Fibroblast of skin of back (primary cell): ENCODE data around the gene ETV2. TPM values are rescaled to one million over a fixed set of nuclear protein-coding genes. Genes with fewer than 3 reads are reported as not detected.
A peak's percentile ranks its signal among the peaks of the same experiment; 100 is the strongest.
"Not testable (repeated sequence)": the region's sequence is repeated elsewhere in the genome, so short reads cannot be mapped to it uniquely, and the experiment has no call there.

ENCODE experiments used
- DNase-seq: peaks from one replicate; pipeline ENCODE4 v3.0.0-alpha.2; 2013
- polyA plus RNA-seq, 2 experiments: library from polyadenylated mRNA; unstranded; fragments of 120-200 nt; gene quantifications; one replicate each; pipeline ENCODE4 v1.2.1, GENCODE V29; 2013; ENCODE audit not compliant: insufficient read length in 2 of 2

The ETV2 gene, protein sequence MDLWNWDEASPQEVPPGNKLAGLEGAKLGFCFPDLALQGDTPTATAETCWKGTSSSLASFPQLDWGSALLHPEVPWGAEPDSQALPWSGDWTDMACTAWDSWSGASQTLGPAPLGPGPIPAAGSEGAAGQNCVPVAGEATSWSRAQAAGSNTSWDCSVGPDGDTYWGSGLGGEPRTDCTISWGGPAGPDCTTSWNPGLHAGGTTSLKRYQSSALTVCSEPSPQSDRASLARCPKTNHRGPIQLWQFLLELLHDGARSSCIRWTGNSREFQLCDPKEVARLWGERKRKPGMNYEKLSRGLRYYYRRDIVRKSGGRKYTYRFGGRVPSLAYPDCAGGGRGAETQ
- polyA plus RNA-seq (2013, experiment 1 of 2; ENCODE audit: insufficient read length): 2.6 TPM
- 1.2 TPM for polyA plus RNA-seq (2013, experiment 2 of 2; ENCODE audit: insufficient read length)

- DNase-seq: peak; percentile 23
Measured at GRCh38 chr19:35641515-35642151, at the start of gene ETV2. TSS of gene ETV2 (plus strand) at chr19:35641745. CDS start at chr19:35642461, 716 bp downstream.

DNA sequence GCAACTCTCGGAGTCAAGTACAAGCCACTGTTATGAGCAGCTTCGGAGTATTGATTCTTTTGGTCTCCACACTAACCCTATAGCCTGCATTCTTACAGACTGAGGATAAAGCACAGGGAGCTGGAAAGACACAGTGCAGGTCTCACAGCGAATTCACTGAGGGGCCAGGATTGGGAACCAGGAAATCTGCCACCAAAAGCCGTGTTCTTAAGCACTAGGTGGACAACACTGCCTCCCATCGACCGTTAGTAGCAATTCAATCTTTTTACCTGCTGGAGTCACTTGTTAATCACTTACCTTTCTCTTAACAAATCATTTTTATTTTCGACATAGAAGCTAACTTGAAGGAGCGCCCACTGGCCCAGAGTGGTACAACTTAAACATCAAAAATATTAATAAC, 49.3 kb upstream of the ETV2 start:
- no peak for DNase-seq

DNA sequence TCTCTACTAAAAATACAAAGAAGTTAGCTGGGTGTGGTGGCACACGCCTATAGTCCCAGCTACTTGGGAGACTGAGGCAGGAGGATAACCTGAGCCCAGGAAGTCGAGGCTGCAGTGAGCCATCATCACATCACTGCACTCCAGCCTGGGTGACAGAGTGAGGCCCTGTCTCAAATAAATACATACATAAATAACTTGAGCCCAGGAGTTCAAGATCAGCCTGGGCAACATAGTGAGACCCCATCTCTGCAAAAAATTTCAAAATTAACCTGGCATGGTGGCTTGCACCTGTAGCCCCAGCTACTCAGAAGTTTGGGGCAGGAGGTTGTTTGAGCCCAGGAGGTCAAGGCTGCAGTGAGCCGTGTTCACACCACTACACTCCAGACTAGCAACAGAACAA, 46.5 kb upstream of the ETV2 start:
- DNase-seq: not testable (repeated sequence)

DNA sequence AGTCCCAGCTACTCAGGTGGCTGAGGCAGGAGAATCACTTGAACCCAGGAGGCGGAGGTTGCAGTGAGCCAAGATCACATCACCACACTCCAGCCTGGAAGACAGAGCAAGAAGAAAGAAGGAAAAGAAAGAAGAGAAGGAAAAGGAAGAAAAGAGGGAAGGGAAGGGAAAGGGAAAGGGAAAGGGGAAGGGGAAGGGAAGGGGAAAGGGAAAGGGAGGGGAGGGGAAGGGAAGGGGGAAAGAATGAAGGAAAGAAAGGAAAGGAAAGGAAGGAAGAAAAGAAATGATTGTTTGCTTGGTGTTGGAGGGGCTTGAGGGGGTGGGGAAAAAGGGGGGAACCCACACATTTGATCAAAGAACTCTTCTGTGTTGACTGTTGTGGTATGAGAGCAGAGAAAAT, 45.6 kb upstream of the ETV2 start:
- no peak for DNase-seq

DNA sequence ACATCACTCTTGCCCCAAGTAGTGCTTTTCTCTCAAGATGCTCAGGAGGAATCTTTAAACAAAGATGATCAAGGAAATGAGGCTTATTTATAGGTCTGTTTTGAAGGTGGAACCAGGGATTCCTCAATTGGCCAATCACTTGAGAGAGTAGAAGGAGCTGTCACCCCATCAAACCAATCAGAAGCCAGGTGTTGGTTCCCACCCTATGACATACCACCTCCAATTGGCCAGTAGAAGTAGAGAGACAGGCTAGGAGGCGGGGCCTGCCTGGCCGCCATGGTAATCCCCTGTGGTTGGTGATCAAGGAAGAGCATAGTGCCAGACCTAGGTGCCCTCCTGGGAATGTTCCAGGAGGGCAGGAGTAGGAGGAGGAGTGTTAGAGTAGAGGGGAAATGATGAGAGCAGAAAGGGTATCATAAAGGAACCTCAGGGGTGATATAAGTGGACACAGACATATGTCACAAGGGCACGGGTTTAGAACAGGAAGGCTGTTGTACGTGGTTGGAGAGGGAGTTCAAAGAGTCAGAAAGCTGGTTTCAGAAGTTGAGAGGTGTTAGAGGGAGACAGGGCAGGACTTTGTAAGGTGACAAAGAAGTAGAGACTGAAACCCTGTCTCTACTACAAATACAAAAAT, 45.1 kb upstream of the ETV2 start:
- DNase-seq: no peak

DNA sequence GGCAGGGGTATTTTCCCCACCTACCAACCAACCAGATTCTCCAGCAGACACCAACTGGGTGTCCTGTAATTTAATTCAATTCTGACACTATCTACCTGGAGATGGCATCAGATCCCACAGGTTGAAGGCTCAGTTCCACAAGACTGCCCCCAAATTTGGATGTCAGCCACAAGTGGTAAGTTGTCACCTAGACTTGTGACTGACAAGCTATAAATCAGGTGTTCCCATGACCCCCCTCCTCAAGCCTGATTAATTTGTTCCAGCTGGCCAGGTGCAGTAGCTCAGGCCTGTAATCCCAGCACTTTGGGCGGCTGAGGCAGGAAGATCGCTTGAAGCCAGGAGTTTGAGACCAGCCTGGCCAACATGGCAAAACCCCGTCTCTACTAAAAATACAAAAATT, 39.6 kb upstream of the ETV2 start:
- DNase-seq: no peak

- not testable (repeated sequence) for DNase-seq
Measured at GRCh38 chr19:35604436-35604835, 37.1 kb upstream of the ETV2 start.

- not testable (repeated sequence) for DNase-seq
Measured at GRCh38 chr19:35607170-35607569, 34.4 kb upstream of the ETV2 start.

- no peak for DNase-seq
Measured at GRCh38 chr19:35607661-35608060, 33.9 kb upstream of the ETV2 start.

GRCh38 chr19:35608251-35608650, 33.3 kb upstream of the ETV2 start:
- no peak for DNase-seq

DNA sequence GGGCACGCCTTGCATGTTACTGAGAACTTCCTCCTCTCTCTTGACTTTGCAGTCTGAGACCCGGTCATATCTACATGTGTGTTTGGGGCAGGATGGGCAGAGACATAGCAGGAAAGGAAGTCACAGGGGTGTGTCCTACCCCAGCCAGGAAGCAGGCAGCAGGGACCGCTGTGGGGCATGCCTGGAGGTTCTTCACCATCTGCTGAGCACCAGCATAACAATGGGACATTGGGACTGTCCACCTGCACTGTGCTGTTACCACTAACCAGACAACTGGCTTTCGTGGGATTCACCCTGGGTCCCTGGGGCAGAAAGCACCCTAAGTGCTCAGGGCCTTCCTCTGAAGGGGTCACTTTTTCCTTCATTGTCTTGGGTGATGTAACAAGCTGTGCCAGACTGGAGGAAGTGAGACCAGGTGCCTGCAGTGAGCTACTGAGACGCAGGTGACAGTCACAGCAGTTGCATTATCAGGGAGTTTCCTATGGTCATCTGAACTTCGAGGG, 31.6 kb upstream of the ETV2 start:
- no peak for DNase-seq

DNA sequence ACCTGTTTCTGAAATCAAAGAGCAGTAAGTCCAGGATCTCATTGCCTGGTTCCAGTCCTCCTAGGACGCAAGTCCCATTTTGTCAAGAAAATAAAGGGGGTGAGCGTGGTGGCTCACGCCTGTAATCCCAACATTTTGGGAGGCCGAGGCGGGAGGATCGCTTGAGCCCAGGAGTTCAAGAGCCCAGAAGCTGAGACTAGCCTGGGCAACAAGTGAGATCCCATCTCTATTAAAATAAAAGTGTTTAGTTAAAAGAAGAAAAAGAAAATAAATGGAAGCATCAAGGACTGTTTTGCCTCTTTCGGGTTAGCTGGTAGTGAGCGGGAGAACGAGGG, 29.4 kb upstream of the ETV2 start:
- DNase-seq: no peak

DNA sequence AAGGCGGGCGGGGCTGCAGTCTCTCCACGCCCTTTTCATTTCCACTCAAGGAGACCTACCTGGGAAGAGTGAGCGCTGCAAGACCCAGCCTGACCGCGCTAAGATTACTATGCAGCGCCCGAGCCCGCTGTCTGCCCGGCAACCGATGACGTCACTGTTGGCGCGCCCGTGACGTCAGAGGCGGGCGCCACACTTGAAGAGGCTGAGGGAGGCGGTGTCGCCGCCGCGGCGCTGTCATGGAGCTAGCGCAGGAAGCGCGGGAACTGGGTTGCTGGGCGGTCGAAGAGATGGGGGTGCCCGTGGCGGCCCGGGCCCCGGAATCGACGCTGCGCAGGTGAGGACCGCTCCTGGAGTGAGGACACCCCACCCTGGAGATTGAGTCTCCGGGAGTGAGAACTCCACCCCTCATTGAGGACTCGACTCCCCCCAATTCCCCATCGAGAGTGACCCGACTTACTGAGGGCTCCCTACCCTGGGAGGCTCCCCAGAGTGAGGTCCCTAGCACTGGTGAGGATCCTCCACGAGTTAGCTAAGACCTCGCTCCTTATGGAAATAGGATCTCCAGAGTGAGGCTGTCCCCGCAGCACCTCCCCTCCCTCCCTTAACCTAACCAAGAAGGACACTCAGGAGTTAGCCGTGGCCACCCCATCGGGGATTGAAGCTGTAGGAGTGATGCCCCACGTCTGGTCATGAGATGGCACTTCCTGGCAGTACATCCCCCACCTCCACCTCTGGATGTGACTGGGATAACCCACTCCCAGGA, 28.8 kb upstream of the ETV2 start, which contains the start of gene HAUS5:
TSS of gene HAUS5 (plus strand) at position 177 of the 763 bp plus-strand sequence. CDS start at position 237, 60 bp downstream.
- peak; percentile 90 for DNase-seq

DNA sequence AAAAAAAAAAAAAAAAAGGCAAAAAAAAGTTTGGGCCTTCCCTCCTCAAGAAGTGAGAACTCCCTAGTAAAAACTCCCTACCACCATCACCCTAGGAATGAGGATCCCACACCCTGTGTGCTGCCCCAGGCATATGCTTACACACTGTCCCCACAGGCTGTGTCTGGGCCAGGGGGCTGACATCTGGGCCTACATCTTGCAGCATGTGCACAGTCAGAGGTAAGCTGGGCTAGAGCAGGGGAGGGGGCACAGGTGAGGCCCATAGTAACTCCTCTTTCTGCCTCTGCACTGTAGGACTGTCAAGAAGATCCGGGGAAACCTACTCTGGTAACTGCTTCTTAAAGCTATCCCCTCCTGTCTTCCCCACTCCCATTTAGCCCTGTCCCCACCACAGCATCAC, 28.0 kb upstream of the ETV2 start:
- no peak for DNase-seq

DNA sequence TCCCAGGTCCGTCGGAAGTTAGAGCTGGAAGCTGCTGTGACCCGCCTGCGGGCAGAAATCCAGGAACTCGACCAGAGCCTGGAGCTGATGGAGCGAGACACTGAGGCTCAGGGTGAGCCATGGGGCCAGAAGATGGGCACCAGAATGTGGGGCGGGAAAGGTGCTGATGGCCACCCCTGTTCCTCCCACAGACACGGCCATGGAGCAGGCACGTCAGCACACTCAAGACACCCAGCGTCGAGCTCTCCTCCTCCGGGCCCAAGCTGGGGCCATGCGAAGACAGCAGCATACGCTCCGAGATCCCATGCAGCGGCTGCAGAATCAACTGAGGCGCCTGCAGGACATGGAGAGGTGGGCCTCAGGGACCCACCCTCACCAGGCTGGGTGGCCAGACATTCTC, 26.5 kb upstream of the ETV2 start:
- DNase-seq: no peak

DNA sequence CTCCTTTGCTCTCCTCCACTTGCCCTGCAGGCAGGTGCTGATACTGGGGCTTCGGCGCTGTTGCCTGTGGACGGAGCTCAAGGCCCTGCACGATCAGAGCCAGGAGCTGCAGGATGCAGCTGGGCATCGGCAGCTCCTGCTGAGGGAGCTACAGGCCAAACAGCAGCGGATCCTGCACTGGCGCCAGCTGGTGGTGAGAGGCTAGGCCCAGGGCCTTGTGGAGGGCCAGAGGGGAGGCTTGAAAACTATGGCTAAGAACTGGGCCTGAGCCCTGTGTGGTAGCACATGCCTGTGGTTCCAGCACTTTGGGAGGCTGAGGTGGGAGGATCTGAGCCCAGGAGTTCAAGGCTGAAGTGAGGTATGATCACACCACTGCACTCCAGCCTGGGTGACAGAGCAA, 22.7 kb upstream of the ETV2 start:
- no peak for DNase-seq

DNA sequence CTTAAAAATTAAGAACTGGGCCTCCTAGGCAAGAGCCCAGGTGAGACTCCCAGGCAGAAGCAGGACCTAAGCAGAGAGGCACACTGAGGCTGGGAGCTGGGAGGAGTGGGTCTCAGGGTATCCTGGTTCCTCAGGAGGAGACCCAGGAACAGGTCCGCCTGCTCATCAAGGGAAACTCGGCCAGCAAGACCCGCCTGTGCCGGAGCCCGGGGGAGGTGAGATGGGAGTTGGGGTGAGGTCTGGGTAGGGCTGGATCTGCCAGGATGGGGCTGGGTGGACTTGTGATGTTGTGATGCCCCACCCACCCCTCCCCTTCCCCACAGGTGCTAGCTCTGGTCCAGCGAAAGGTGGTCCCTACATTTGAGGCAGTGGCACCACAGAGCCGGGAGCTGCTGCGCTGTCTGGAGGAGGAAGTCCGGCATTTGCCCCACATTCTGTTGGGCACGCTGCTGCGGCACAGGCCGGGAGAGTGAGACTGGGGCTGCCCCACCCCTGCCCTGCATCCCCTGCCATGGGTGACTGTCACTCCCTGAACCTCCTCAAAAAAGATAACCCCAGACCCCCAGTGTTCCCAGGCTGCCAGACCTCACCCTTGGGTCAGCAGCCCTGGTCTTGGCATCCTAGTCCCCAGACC, 22.1 kb upstream of the ETV2 start:
- no peak for DNase-seq

GRCh38 chr19:35620001-35620400, 21.5 kb upstream of the ETV2 start:
- no peak for DNase-seq

- no peak for DNase-seq
Measured at GRCh38 chr19:35621708-35622107, 19.8 kb upstream of the ETV2 start.

- no peak for DNase-seq
Measured at GRCh38 chr19:35622750-35623149, 18.8 kb upstream of the ETV2 start.

GRCh38 chr19:35623327-35624010, 18.1 kb upstream of the ETV2 start:
- no peak for DNase-seq

GRCh38 chr19:35628264-35628564, 13.3 kb upstream of the ETV2 start:
- DNase-seq: no peak
